Natural killer cell (primary cell): ENCODE data around the gene REEP1. TPM values are rescaled to one million over a fixed set of nuclear protein-coding genes. Genes with fewer than 3 reads are reported as not detected.
A peak's percentile ranks its signal among the peaks of the same experiment; 100 is the strongest.

Source experiments
- ATAC-seq, 3 donors: fragments of 150-1000 bp in 2 of 3; fragments of 200-7000 bp in 1 of 3; cut with Tn5 transposase; 1 replicate in 1 of 3; 2 replicates in 2 of 3; pipeline ENCODE4 v1.10.0; 2021; ENCODE audit warnings: mild to moderate bottlenecking in 2 of 3, moderate library complexity in 2 of 3
- DNase-seq, 2 donors: peaks; one replicate each; pipeline versions ENCODE4 v3.0.0 to v3.0.0-alpha.2; 2013 to 2021; ENCODE audit warnings: mixed read lengths in 1 of 2
- H3K27ac ChIP-seq: one replicate; pipeline ENCODE4 v1.5.1; 2013; ENCODE audit warnings: mild to moderate bottlenecking, low read length
- H3K27me3 ChIP-seq: one replicate; pipeline ENCODE4 v1.6.1; 2013; ENCODE audit warnings: low read length; ENCODE audit not compliant: control insufficient read depth, insufficient read depth
- H3K36me3 ChIP-seq: one replicate; pipeline ENCODE4 v1.6.1; 2013; ENCODE audit warnings: low read length; ENCODE audit not compliant: control insufficient read depth, insufficient read depth
- H3K4me1 ChIP-seq: one replicate; pipeline ENCODE4 v1.6.1; 2013; ENCODE audit warnings: low read length; ENCODE audit not compliant: control insufficient read depth, insufficient read depth
- H3K4me3 ChIP-seq: one replicate; pipeline ENCODE4 v1.5.1; 2013; ENCODE audit warnings: low read length
- H3K9me3 ChIP-seq: one replicate; pipeline ENCODE4 v1.6.1; 2013; ENCODE audit warnings: low read length; ENCODE audit not compliant: control insufficient read depth, insufficient read depth
- H3K27ac Mint-ChIP-seq, 2 donors: one replicate each; pipeline ENCODE4 v1.8.0; 2022; ENCODE audit warnings: mild to moderate bottlenecking in 2 of 2, mixed read lengths in 2 of 2, moderate library complexity in 1 of 2
- H3K27me3 Mint-ChIP-seq, 2 donors: one replicate each; pipeline ENCODE4 v1.8.0; 2022; ENCODE audit warnings: low read depth in 2 of 2, mixed read lengths in 2 of 2
- H3K36me3 Mint-ChIP-seq: one replicate; pipeline ENCODE4 v1.8.0; 2022; ENCODE audit warnings: mixed read lengths
- H3K4me1 Mint-ChIP-seq, 2 donors: one replicate each; pipeline ENCODE4 v1.8.0; 2022; ENCODE audit warnings: mixed read lengths in 2 of 2
- H3K4me3 Mint-ChIP-seq: one replicate; pipeline ENCODE4 v1.8.0; 2022; ENCODE audit warnings: mild to moderate bottlenecking, moderate library complexity, mixed read lengths
- H3K9me3 Mint-ChIP-seq, 2 donors: one replicate each; pipeline ENCODE4 v1.8.0; 2022; ENCODE audit warnings: mixed read lengths in 2 of 2
- CTCF ChIP-seq: fragments of 200-600 bp; IDR thresholded peaks from one replicate; pipeline ENCODE4 v1.8.0; 2022; ENCODE audit warnings: antibody characterized with exemption
- WGBS: methylation state at CpG from one replicate; pipeline ENCODE4 v1.1.7; 2013; ENCODE audit warnings: missing lambda C conversion rate; ENCODE audit not compliant: insufficient coverage; 5-methylcytosine and 5-hydroxymethylcytosine counted together
- intact Hi-C: fragments of 100-400 bp; cut with micrococcal nuclease; formaldehyde crosslinking; loops from one replicate; pipeline ENCODE4 v1.14.2; 2022
- total RNA-seq, 4 donors: library from RNA; stranded (reverse); fragments of 120-200 nt in 1 of 4; gene quantifications; one replicate each; pipeline versions ENCODE4 v1.2.3 to v1.2.4, GENCODE V29; 2013 to 2022

The REEP1 gene
- total RNA-seq, 3 donors from 2014 or later (not counting 1 experiment from before 2014, with no cell fraction given): 0.10 TPM; not detected in 2

- Histone ChIP-seq H3K27me3 (no peaks in the 10 kb centered on the region), H3K4me3 (no peak overlapping the region), H3K9me3 (no peaks in the 10 kb centered on the region), H3K27ac (no peak overlapping the region), H3K36me3 (no peaks in the 10 kb centered on the region), H3K4me1 (no peaks in the 10 kb centered on the region)
- DNase-seq: no peak
- TF ChIP-seq CTCF: no peak
- Mint-ChIP-seq H3K4me3 (no peak overlapping the region), H3K27me3 (peaks cover 28 to 44% of the 10 kb centered on the region in 2 donors), H3K27ac (no peak overlapping the region), H3K9me3 (peaks cover 0 to 2% of the 10 kb centered on the region in 2 donors), H3K36me3 (peaks cover 6% of the 10 kb centered on the region), H3K4me1 (no peaks in the 10 kb centered on the region)
- intact Hi-C loops: no loop called here
- whole genome bisulfite sequencing: 100% methylated on average over 4 of the region's 4 CpGs
- ATAC-seq: no peak
Measured at GRCh38 chr2:86378469-86378868, 41.0 kb upstream of the REEP1 start.

- TF ChIP-seq CTCF: no peak
- peaks cover 6% of the 10 kb centered on the region for H3K36me3 Mint-ChIP-seq
- no peaks in the 10 kb centered on the region for H3K27me3 ChIP-seq
- no peak overlapping the region for H3K27ac Mint-ChIP-seq
- DNase-seq (no peak), ATAC-seq (no peak)
- H3K27ac ChIP-seq: no peak overlapping the region
- no peak overlapping the region for H3K4me3 Mint-ChIP-seq
- H3K4me1 ChIP-seq: no peaks in the 10 kb centered on the region
- intact Hi-C loops: no loop called here
- no peaks in the 10 kb centered on the region for H3K4me1 Mint-ChIP-seq
- H3K36me3 ChIP-seq: no peaks in the 10 kb centered on the region
- 100% methylated on average over 1 of the region's 1 CpG for WGBS
- H3K9me3 ChIP-seq: no peaks in the 10 kb centered on the region
- no peak overlapping the region for H3K4me3 ChIP-seq
- H3K27me3 Mint-ChIP-seq: peaks cover 27 to 36% of the 10 kb centered on the region in 2 donors
- peaks cover 0 to 2% of the 10 kb centered on the region in 2 donors for H3K9me3 Mint-ChIP-seq
Measured at GRCh38 chr2:86375623-86376022, 38.2 kb upstream of the REEP1 start.

- peaks cover 2 to 3% of the 10 kb centered on the region in 2 donors for H3K9me3 Mint-ChIP-seq
- H3K36me3 ChIP-seq: no peaks in the 10 kb centered on the region
- H3K4me1 ChIP-seq: peaks cover 7% of the 10 kb centered on the region
- H3K4me3 ChIP-seq: no peak overlapping the region
- no peak overlapping the region for H3K27ac Mint-ChIP-seq
- ATAC-seq: no peak
- DNase-seq: peak in 1 of 2 donors; percentile 24
- intact Hi-C loops: no loop called here
- H3K9me3 ChIP-seq: no peaks in the 10 kb centered on the region
- TF ChIP-seq CTCF: no peak
- 77% methylated on average over 4 of the region's 4 CpGs for WGBS
- H3K36me3 Mint-ChIP-seq: peaks cover 14% of the 10 kb centered on the region
- no peak overlapping the region for H3K4me3 Mint-ChIP-seq
- H3K27me3 Mint-ChIP-seq: peaks cover 19 to 44% of the 10 kb centered on the region in 2 donors
- peaks cover 0 to 4% of the 10 kb centered on the region in 2 donors for H3K4me1 Mint-ChIP-seq
- H3K27me3 ChIP-seq: no peaks in the 10 kb centered on the region
- H3K27ac ChIP-seq: no peak overlapping the region
Measured at GRCh38 chr2:86372641-86373502, 35.4 kb upstream of the REEP1 start.
